Fibroblast of skin of left quadriceps (primary cell): ENCODE results near the gene RASL12.
A peak's percentile ranks its signal among the peaks of the same experiment; 100 is the strongest.
"Not testable (repeated sequence)": the region's sequence is repeated elsewhere in the genome, so short reads cannot be mapped to it uniquely, and the experiment has no call there.

Experiments used
- DNase-seq, 2 experiments: peaks; one replicate each; pipeline ENCODE4 v3.0.0-alpha.2; 2013; ENCODE audit warnings: low read depth in 2 of 2

RASL12 gene, protein sequence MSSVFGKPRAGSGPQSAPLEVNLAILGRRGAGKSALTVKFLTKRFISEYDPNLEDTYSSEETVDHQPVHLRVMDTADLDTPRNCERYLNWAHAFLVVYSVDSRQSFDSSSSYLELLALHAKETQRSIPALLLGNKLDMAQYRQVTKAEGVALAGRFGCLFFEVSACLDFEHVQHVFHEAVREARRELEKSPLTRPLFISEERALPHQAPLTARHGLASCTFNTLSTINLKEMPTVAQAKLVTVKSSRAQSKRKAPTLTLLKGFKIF

DNA sequence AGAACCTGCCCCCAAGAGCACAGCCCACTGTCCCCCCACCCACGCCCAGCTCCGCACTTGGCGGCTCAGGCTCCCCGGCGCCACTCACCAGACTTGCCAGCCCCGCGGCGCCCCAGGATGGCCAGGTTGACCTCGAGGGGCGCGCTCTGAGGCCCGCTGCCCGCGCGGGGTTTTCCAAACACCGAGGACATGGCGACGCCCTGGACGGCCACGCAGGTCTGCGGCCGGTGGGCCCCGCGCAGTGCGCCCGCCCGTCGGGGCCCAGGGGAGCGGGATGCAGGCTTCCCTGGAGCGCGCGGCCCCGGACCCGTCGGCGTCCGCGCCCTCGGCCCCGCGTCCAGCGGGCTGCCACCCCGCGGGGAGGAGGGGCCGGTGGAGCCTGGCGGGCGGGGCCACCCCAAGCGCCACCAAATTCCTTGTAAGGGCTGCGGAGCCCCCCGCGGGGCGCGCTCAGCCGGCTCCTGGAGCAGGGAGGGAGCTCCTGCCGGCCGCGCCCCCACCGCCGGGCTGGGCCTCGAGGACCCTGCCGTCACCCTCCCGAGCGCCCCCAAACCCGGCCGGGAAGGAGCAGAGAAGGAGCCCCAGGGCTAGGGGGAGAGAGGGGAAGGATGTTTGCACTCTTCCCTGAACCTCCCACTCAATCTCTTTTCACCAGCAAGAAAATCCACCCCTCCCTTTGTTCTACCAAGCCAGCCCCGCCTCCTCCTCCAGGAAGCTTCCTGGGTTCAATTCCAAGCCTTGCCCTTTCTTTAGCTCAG is at the start of gene RASL12:
TSS of gene RASL12 (minus strand) at position 347 of the 758 bp plus-strand sequence. CDS start at position 191, 156 bp downstream.
- no peak for DNase-seq

GRCh38 chr15:65115542-65115941 is 47.8 kb upstream of the RASL12 start:
- DNase-seq: no peak

GRCh38 chr15:65115086-65115485 is 47.3 kb upstream of the RASL12 start, which contains the start of gene UBAP1L:
TSS of gene UBAP1L (minus strand) at chr15:65115200. CDS start at chr15:65106215, 8,985 bp downstream.
- no peak for DNase-seq

DNA sequence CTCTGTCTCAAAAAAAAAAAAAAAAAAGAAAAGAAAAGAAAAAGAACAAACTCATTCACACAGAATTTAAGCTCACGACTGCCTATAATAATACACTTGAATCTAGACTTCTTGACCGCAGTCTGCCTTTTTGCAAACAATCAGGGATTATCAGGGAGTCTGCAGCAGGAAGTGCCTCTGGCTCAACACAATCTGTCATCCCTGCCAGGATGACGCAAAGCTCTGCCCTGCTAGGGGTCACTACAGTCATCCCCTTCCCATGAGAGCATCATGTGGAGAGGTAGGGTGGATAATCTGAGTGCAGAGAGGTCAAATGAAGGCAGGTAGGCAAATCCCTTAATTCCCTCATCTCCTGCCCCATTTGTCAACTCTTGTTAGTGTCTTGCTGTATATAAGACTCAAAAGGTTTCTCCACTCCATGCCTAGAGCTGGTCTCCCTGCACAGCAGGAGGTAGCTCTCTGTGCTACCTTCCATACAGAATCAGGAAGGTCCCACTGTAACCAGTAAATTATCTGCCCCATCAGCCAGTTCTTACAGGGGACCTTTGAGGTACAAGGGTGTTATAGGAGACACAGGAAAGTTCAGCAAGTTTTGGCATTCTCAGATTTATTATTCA is 43.0 kb upstream of the RASL12 start:
- no peak for DNase-seq

DNA sequence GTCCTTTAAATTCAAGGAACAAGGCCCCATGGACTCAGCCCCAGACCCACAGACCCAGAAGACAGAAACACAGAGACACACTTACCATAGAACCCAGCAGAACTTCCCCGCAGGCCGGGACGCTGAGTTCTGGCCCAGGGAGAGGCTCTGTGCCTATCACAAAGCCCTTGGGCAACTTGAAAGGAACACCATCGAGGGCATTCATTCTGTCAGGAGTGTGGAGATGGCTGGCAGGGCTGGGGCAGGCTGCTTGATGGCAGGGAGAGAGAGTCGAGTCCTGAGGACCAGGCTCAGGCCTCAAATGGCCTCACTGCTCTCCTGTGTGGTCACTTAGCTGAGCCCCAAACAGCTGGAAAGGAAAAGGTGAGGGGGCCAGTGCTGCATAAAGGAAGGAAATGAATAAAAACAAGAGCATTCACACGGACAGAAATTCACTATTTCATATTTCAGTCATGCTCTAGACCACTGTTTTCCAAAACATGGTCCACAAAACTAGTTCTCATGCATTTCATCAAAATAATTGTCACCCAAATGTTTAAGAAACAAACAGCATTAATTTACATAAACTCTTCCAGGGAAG is 38.3 kb upstream of the RASL12 start:
- no peak for DNase-seq

DNA sequence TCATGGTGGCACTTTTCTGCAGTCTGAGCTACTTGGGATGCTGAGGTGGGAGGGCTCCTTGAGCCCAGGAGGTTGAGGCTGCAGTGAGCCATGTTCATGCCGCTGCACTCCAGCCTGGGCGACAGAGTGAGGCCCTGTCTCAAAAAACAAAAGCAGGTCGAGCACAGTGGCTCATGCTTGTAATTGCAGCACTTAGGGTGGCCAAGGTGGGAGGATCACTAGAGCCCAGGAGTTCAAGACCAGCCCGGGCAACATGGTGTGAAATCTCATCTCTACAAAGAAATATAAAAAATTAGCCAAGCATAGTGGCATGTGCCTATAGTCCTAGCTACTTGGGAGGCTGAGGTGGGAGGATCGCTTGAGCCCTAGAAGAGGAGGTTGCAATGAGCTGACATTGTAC is 37.2 kb upstream of the RASL12 start:
- no peak for DNase-seq

DNA sequence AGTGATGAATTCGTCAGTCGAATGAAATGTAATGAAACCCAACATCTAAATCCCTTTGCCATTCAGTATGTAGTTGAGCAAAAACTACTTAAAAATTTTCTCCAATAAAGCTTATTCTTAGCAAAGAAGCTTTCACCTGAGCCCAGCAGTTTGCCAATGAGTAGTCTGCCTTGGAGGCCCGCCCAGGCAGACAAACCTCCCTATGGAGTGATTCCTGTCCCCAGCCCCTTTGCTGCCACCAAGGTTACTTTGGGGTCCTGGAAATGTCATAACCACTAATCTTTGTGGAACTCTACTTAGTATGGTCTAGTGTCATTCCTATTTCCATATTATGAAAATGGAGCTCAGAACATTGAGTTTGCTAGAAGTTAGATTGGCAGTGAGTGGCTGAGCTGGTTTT is 35.1 kb upstream of the RASL12 start:
- no peak for DNase-seq

DNA sequence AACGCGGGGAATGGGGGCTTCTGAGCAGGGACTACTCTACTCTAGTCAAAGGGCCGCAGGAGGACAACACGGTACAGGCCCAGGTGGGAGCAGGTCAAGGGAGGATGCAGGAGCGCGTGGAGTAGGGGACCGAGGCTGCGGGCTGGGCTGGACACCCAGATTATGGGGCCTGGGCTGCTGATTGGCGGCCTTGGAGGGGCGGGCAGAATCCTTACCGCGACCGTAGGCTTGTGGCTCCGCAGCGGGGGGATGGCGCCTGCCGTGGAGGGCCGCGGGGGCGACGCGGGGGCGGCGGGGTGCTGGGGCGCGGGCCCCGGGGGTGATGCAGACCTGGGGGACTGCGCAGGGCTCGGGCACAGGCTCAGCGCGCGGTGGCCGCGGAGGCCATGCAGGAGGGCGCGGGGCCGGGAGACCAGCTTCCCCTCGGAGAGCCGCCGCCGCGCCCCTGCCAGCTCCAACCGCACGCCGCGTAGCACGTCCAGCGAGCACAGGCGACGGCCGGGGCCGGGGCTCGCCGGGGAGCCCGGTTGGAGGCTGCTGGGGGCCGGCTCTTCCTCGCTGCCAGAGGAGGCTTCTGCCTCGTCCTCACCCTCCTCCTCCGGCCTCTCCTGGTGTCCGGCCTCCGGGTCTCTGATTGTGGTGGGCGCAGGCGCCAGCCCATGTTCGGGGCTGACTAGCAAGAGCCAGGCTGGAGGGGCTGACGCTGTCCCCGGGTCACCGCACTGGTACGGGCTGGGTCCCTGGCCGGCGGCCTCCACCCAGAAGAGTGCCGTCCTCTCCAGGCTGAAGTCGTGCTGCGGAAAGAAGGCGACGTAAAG is 34.3 kb upstream of the RASL12 start:
- no peak for DNase-seq

DNA sequence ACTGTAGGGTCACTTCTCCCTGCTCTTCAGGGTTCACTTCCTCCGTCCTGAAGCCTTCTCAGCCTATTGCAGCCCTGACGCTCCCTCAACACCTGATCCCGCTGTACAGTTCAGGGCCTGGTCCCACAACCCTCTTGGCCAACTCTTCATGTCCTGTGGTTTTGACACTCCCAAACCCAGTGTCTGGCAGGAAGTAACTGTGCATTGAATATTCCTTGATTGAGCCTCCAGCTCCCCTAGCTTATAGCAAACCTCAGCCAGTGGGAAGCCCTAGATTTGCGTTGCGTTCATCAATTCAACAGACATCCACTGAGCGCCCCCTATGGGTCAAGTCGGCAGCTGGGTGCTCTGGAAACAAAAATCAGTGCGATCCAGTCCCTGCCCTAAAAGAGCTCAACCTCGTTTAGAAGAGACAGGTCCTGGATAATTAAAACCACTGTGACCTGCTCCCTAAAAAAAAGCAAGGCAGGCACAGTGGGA is 33.7 kb upstream of the RASL12 start:
- DNase-seq: peak; percentile 31 to 39

DNA sequence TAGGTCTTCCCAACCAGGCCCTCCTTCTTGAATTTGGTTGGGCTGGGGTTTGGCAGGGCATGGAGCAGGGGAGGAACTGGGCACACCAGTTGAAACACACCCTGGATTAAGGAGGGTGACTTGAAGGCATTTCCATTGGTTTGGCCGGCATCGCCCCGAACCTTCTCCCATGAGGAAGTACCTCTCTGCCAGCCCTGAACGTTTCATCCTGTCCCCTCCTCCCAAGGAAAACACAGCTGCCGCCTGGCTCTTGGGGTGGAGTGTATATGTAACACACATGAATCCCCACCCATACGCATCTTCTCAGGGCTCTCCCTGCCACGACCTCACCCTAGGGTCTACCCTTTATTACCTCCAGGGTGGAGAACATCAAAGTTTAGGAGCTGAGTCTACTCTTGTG is 32.7 kb upstream of the RASL12 start:
- no peak for DNase-seq

- DNase-seq: not testable (repeated sequence)
These were observed 32.0 kb upstream of the RASL12 start for GRCh38 chr15:65099801-65100200.

GRCh38 chr15:65099336-65099735 is 31.5 kb upstream of the RASL12 start:
- DNase-seq: no peak

DNA sequence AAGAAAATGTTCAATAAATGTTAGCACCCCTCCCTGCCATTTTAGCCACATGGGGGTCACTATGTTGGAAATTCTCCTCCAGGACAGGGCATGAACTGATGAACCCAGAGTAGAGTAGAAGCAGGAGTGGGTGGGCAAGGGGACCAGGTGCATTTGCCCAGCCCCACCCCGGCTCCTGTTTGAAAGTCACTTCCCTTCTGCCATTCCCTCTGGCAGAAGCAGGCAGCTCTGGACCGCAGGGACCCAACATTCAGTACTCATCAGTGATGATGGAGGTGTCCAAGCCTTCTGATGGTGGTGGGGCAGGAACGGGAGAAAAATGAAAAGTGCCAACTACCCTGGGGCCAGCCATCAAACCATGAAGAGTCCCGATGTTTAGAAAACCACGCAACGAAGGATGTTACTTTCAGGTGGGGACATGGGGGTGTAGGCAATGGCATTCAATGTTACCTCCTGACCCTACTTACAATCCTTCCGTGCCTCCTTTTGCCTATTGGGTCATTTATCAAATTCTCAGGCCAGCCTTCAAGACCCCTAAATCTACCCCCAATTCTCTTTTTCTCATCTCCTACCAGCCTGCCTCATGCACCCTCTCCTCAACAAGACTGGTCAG is 30.0 kb upstream of the RASL12 start:
- DNase-seq: no peak

- DNase-seq: no peak
These were observed 28.9 kb upstream of the RASL12 start for GRCh38 chr15:65096481-65097385.

DNA sequence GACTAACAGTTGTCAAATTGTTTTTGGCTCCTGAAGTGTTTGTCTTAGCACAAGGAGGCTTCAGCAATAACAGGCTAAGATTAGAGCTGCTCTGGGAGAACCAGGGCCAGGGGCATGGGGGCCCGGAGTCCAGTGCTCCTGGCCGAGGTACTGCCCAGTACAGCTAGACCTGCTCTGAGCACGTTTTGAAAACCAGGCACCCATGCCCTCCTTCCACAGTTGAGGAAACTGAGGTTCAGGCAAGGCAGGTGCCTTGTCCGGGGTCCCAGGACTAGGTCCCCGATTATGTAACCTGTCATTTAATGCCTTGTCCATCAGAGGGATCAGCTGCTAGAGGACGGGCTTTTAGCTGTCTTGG is 27.9 kb upstream of the RASL12 start:
- DNase-seq: no peak

DNA sequence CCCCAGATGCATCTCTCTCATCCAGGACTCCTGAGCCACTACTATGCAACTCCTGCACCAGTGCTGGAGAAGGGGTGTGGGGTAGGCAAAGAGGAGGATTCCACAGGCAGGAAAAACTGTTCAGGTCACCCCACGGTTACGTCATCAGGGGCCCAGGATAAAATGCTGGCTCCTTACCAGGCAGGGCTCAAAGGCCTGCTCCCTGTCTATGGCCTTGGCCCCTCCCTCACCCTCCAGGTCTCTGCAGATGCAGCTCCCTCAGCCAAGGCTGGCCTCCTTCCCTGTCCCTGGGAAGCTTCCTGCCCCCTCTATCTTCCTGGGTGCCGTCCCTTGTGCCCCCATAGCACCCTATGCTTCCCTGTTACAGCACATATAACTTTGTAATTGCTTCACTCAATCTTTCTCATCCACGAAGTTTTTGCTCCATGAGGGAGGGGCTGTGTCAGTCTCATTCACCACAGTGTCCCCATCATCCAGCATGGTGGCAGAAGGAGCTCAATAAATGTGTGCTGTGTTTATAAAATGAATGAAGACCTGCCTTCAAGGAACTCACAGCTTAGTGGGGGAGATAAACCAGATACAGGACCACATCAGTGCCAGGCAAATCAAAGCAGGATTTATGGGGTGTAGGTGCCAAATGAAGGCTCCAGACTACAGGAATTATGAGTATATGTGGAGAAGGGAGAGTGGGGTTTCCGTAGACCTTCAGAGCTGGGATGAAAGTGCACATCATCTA is 27.4 kb upstream of the RASL12 start:
- DNase-seq: no peak

DNA sequence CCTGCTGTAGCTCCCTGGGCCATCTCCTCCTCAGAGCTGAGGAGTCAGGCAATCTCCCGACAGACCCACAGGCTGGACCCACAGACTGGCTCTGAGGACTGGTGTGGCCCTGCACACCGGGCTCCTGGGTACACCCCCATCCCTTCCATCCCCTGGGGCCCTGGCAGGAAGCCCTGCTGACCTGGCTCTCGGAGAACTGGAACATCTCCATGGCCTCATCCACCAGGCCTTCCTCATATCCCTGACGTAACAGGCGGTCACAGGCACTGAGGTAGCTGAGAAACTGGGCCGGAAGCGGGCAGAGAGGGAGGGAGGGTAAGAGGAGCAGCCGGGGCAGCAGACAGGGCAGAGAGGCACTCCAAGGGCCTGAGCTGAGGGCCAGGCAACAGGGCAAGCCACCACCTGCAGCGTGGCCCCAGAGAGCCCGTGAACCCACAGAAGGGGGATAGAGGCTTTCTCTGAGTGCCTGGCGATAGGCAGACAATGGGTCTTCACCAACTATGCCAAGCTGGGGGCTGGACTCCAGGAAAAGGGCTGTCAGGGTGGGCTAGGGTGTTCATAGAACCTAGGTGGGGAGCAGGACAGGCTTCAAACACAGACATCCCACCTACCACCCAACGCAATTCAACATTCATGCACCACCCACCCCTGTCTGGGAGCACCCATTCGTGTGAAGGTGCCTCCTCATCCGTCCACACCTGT is 26.7 kb upstream of the RASL12 start:
- DNase-seq: no peak

- DNase-seq: not testable (repeated sequence)
These were observed 26.0 kb upstream of the RASL12 start for GRCh38 chr15:65093793-65094170.
